HG03442 (cell line): ENCODE measurements around the gene SMARCB1.

Experiments used
- ATAC-seq: cut with Tn5 transposase; IDR thresholded peaks from one replicate; pipeline ENCODE4 v1.9.1; 2021; ENCODE audit warnings: mild to moderate bottlenecking, moderate library complexity; ENCODE audit not compliant: unreplicated experiment

Gene SMARCB1

DNA sequence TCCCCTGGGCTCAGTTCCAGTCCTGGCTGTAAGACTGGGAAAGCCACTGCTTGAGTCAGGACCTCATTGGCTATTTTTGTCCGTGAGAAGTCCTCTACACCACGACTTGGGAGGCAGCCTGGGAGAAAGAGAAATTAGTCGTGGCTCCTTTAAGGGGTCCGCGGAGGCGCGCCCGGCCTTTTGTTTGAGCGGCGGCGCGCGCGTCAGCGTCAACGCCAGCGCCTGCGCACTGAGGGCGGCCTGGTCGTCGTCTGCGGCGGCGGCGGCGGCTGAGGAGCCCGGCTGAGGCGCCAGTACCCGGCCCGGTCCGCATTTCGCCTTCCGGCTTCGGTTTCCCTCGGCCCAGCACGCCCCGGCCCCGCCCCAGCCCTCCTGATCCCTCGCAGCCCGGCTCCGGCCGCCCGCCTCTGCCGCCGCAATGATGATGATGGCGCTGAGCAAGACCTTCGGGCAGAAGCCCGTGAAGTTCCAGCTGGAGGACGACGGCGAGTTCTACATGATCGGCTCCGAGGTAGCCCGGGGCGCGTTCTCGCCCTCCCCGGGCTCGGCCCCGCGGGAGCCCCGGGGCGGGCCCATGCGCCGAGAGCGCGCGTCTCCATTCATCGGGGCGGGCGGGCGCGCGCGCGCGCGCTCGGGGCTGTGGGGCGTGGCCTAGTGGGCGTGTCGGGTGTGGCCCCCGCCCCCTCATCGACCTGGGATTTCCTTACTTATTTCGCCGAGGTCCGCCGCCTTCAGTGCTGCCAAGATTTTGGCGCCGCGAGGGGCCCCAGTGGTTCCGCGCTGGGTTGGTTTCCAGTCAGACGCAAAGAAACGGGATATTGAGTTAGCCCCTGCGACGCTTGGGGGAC lies at the start of gene SMARCB1:
TSS of gene SMARCB1 (plus strand) at position 215 of the 848 bp plus-strand sequence. CDS start at position 419, 204 bp downstream.
- ATAC-seq: peak; percentile 65

DNA sequence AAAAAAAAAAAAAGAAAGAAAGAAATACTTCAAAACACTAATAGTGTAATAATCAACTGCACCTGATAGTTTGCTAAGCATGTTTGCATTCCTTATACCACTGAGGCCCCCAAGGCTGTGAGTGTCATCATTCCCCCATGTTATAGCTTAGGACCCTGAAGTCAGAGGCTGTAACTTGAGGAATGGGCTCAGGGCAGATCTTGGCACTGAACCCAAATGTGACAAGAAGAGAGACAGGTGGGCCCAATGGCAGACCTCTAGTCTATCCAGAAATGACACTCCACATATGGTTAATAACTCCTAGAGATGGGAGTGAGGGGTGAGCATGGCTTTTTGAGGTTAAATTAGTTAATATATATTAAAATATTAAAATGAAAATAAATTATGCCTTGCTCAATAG lies 49.1 kb upstream of the SMARCB1 start:
- ATAC-seq: no peak

DNA sequence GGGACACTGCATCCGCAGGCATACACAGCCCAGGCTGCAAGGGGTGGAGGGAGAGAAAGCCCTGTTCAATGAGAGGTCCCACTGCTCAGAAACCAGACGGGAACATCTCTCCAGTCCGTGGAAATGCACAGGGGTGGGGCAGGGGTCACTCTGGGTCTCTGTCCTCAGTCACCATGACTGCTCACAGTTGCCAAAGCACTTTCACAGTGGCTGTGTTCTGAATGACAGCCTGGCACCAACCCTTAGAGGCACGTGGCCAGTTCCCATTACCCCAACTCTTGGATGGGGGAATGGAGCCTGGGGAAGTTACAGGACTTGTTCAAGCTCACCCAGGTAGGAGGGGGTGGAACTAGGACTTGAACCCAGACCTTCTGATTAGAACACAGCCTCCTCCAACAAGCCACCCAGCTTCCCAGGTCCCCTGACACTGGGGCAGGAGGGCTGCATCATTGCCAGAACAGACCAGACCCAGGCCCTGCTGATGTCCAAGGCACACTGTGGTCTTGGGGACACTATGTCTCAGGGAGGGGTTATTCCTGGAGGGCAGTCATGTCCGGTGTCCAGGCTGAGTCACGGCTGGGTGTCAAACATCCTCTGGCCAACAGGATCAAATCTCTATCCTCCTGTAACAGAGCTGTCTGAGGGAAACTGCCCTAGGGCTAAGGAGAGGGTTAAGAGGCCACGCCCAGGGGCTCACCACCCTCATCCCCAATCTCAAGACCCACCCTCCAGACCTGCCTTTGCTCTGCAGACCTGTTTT lies 44.1 kb upstream of the SMARCB1 start:
- ATAC-seq: no peak

DNA sequence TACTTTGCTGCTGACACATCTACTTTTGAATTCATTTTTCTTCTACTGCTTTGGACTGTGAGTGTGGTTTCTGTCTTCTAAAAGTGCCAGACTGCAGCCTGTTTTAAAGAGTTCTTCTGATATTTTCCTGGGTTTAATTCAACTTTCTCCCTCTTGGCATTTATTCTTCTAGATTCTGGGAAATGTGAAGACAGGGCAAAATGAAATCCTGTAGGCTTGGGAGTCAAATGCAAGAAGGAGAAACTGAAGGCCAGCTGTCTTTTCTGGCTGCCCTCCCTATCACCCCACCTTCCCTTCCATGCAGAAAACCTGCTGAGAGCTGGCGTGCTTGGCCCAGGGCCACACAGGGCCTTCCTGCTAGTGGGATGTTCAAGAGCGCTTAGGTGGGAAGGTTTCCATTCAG lies 43.5 kb upstream of the SMARCB1 start:
- ATAC-seq: no peak

DNA sequence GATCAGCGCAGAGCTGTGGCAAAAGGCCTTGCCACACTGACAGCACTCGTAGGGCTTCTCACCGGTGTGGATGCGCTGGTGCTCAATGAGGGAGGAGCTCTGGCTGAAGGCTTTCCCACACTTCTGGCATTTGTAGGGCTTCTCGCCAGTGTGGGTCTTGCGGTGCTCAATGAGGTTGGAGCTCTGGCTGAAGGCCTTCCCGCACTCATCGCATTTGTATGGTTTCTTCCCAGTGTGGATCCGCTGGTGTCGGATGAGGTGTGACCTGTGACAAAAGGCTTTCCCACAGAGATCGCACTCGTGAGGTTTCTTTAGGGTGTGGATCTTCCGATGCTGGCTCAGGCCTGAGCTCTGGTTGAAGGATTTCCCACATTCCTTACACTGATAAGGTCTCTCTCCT lies 42.8 kb upstream of the SMARCB1 start:
- ATAC-seq: no peak

DNA sequence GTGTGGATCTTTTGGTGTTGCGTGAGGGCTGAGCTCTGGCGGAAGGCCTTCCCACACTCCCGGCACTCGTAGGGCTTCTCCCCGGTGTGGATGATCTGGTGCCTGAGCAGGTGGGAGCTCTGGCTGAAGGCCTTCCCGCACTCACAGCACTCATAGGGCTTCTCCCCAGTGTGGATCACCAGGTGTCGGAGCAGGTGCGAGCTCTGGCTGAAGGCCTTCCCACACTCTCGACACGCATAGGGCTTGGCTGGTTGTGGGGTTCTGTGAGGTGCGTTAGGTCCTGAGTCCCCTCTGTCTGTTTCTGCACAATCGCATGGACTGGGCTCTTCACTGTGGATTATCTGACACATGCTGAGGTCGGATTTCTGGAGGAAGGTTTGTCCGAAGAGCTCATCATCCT lies 42.3 kb upstream of the SMARCB1 start:
- no peak for ATAC-seq

DNA sequence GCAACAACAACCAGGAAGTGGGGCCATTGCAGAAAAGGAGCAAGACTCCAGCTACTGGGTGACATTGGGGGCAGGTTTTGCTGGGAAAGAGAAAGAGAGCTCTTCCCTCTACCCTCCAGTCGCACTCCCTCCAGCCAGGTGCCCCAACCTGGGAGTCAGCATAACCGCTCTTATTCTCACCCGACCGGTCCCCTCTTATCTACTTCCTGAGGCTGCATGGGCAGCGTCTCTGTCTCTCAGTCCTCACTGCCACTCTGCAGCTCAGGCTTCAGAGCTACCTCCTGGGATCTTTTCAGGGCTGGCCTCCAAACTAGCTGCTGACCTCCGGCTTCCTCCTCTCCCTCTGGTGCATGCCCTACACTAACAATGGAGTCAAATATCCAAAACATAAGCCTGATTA lies 41.0 kb upstream of the SMARCB1 start:
- ATAC-seq: no peak

DNA sequence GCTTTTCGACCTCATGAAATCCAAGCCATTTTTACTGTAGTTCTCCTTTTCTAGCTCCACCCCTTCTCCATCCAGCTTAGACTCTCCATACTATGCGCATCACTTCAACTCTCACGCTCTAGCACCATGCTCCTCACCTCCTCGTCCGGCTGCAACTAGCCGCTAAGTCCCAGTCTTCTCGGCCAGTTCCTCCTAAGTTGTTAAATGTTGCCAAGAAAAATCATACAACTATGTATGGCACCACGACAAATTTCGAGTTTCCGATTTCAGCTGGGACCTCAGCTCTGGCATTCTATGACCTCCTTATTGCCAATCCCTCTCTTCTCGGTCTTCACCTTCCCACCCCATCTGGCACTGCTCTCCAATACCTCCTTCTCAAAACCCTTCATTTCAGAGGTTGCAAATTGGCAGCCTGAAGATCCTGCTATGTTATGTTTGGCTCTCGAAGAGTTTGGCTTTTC lies 36.9 kb upstream of the SMARCB1 start:
- no peak for ATAC-seq

DNA sequence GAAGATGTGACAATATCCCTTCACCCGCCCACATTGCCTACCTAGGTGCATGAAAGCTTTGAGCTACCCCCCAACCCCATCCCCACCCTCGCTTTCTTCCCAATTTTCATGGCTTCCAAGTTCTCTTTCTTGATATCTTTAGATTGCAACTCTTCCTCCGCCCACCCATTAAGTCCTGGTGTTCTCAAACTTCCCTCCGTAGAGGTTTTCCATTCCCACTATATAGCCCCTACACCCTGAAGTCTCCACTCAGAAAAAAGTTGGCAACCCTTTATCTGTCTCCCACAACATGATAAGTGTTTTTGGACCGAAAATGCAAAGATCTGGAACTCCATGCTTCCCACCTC lies 36.4 kb upstream of the SMARCB1 start:
- no peak for ATAC-seq

DNA sequence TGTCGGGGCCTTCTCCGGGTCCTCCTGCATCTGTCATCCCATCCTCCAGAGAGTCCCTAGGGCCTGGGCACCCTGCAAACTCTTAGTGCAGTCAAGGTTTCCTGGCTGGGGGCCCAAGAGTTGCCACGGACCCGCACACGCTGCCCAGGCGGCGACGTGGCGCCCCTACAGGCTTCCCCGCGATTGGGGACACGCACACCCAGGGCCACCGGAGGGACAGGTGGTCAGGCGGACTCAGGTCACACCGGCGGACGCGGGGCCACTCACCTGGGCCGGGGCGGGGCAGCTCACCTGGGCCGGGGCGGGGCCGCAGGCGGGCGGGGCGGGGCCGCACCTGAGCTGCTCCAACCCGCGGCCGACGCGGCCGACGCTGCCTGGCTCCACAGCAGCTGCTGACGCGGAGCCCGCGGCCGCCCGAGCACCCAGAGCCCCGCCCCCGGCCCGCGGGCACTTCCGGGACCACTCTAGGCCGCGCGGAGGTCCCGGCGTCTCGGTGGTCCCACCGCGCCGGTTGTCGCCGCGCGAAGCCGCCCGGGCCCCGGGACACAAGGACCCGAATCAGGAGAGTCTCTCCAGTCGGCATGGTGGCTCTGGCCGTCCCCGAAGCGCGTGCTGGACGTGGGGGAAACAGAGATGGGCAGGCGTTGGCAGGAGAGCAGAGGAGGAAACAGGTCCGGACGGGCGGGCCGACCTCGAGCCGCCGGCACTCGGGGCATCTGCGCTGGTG lies 35.9 kb upstream of the SMARCB1 start, which contains the start of gene ZNF70:
TSS of gene ZNF70 (minus strand) at position 399 of the 727 bp plus-strand sequence. CDS start 5,972 bp downstream, outside the sequence.
- peak; percentile 77 for ATAC-seq

DNA sequence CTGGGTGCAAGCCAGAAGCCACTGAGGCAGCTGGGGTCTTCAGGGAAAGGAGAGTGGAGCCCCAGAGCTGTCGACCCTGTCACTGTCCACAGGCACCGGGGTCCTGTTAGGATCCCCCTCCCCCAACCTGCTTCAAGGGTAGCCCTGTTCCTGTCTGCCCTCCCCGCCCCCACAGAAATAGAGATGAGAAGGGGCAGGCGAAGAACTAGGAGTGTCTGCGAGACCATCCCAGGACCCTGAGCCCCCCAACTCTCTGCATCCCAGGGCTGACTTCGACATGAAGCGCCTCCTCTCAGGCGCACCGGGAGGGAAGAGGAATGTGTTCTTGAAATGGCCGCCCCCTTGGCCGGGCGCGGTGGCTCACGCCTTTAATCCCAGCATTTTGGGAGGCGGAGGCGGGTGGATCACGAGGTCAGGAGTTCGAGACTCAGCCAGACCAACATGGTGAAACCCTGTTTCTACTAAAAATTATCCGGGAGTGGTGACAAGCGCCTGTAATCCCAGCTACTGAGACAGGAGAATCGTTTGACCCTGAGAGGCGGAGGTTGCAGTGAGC lies 35.2 kb upstream of the SMARCB1 start:
- peak; percentile 13 for ATAC-seq

DNA sequence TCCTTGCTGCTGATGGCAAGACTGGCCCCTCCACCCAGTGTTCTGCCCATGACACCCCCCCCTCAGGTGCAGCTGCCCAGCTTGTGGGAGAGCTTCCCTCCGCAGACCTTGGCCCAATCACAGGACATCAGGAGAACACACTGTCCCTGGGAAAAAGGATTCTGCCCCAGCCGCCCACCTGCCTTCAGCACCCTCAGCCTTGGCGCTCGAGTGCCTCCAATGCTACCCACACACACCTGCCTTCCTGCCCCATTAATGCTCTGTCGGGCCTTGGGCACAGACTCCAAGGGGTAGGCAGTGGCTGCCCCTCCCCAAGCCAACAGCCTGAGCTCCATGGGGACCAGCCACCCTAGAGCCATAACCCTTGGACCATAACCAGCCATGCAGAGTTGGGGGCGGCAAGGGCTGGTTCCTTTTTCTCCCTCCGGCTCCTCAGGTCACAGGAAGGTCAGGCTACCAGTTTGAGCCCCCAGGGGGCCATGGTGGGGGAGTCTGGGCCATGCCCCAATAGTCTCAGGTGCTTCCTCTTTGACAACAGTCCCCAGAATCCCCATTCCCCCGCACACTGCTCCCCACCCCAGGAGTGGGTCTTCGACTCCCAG lies 34.6 kb upstream of the SMARCB1 start:
- no peak for ATAC-seq

DNA sequence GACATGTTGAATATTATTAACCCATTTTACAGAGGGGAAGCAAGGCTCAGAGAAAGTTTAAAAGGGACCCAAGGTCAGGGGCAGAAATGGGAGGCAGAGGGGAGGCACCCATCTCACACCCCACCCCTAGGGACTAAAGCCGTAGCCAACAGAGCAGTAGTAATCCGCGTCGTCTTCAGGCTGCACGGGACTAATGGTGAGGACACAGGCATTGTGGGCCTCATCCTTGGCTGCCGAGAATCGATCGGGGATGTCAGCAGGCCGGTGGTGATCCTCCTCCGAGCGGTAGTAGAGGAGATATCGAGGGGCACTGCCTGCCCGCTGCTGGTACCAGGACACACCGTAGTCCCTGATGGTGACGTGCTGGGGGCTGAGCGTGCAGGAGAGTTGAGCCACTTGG lies 34.0 kb upstream of the SMARCB1 start:
- no peak for ATAC-seq

DNA sequence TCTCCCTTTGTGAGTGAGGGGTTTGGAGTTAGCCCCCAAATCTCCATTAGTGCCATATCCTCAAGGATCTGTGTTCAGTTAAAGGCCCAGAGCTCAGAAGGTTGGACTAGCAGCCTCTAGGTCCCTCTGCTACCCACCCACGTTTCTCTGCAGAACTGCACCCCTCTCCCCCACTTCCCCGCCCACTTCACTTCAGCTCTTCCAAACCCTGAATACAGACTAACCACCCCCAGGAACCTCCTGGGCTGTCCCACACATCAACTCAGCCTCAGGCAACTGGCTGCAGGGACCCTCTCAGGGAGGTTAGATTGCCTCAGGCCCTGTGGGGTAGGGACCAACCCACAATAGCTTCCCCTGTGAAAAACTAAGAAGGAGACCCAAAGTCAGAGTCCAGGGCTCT lies 33.4 kb upstream of the SMARCB1 start:
- ATAC-seq: no peak

DNA sequence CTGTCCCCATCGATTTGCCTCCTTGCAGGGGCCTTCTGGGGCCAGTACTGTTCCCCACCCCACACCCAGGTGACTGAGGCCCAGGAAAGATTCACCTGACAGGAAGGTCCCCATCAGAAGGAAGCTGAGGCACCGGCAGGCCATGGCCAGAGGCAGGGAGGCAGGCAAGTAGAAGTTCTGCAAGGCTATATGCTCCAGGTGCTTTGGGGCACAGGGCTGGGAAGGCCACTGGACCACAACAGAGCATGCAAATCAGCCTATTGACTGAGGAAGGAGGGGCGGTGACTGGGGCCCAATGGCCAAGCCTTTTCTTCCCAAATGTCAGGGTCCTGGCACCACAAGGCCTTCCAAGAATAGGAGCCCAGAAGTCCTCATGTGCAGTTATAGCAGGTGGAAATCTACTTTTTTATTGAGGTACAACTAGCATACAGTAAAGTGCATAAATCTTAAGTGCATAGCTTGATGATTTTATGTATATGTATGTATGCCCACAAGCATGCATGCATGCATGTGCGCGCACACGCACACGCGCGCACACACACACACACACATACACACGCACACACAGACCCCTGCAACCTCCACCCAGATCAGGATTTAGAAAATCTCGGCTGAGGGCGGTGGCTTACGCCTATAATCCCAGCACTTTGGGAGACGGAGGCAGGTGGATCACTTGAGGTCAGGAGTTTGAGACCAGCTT lies 32.4 kb upstream of the SMARCB1 start, which contains the start of gene VPREB3:
TSS of gene VPREB3 (minus strand) at position 206 of the 700 bp plus-strand sequence. CDS start at position 144, 62 bp downstream.
- ATAC-seq: no peak

DNA sequence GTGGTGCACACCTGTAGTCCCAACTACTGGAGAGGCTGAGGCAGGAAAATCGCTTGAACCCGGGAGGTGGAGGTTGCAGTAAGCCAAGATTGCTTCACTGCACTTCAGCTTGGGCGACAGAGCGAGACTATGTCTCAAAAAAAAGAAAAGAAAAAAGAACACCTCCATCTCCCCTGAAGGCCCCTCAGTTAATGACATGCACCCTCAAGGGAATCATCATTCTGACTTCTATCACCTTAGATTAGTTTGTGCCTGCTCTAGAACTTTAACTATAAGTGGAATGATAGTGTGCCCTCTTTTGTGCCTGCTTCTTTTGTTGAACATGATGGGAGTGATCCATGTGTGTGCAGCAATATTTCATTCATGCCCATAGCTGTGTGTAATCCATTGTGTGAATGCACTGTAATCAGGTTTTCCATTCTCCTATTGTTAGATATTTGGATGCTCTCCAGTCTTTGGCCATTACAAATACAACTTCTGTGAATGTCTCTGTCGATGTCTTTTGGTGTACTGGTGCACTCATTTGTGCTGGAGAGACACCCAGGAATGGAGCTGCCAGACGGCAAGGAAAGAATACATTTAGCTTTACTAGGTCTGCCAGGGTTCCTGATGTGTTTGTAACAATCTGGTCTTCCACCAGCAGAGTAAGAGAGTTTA lies 31.7 kb upstream of the SMARCB1 start:
- ATAC-seq: no peak

DNA sequence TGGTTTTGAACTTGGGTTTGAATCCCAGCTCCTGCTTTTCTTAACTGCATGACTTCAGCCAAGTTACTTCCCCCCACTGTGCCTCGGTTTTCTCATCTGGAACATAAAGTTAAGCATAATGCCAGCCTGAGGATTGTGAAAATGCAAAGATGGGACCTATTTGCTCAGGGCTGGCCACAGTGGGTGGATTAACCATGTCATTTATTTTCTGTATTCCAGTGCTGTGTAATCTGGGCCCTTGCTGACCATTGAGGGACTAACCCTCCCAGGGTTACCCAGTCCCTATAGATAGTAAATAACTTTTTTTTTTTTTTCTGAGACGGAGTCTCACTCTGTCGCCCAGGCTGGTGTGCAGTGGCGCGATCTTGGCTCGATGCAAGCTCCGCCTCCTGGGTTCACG lies 31.1 kb upstream of the SMARCB1 start:
- ATAC-seq: no peak

DNA sequence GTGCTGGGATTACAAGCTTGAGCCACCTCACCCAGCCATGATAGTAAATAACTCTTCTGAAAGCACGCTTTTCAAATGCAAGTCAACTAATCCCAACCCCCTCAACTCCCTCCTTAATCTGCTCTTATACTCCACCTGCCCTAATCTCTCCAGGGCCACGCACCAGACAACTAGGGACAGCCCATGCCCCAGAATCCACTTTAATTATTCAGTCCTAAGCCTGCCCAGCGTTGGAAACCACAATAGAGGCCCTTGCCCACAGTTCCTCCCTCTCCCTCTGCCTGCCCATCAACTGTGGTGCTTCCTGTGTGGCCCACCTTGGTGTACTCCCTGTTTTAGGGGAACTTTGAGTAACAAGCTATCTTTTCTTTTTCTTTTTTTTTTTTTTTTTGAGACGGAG lies 29.9 kb upstream of the SMARCB1 start:
- ATAC-seq: no peak

DNA sequence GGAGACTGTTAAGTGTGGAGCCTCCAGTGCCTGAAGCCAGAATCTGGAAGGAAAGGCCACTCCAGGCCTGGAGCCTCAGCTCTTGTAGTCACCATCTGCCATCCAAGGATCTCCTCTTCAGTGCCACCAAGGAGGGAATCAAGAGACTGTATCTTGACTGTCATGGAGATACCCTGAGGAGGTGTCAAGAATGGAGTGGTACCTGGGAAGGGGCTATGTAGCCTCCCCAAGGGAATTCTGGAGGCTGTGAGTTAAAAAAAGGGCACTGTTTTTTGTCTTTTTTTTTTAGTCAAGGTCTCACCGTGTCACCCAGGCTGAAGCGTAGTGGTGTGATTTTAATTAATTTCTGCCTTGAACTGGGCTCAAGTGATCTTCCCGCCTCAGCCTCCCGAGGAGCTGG lies 27.2 kb upstream of the SMARCB1 start:
- ATAC-seq: no peak
